OCI-LY1 (cell line): ENCODE data around the gene MAPK8IP1.

Experiments used
- H2AFZ ChIP-seq: fragments of 200-600 bp; sonication (generic), shearing (Covaris generic); 2 replicates; pipeline ENCODE4 v1.6.0; 2014; ENCODE audit warnings: antibody characterized with exemption, mild to moderate bottlenecking, low read length
- H3F3A ChIP-seq: fragments of 200-600 bp; sonication (generic), shearing (Covaris generic); 2 replicates; pipeline ENCODE4 v1.6.0; 2014; ENCODE audit warnings: mild to moderate bottlenecking, antibody characterized with exemption, low read length, moderate library complexity; ENCODE audit not compliant: insufficient read depth
- H3K27ac ChIP-seq: fragments of 200-600 bp; sonication (generic); 2 replicates; pipeline ENCODE4 v1.5.1; 2014; ENCODE audit warnings: low read length, mixed run types, mild to moderate bottlenecking, low read depth; ENCODE audit not compliant: poor library complexity, severe bottlenecking
- H3K27me3 ChIP-seq: fragments of 200-600 bp; sonication (generic); 2 replicates; pipeline ENCODE4 v1.6.0; 2014; ENCODE audit warnings: antibody characterized with exemption, mild to moderate bottlenecking, low read length, moderate library complexity; ENCODE audit not compliant: insufficient read depth
- H3K36me3 ChIP-seq: fragments of 200-600 bp; sonication (generic); 2 replicates; pipeline ENCODE4 v1.6.1; 2014; ENCODE audit warnings: mild to moderate bottlenecking, antibody characterized with exemption, low read length, moderate library complexity, mixed read lengths; ENCODE audit not compliant: insufficient read depth
- H3K4me1 ChIP-seq: fragments of 200-600 bp; sonication (generic); 2 replicates; pipeline ENCODE4 v1.5.1; 2014; ENCODE audit warnings: mild to moderate bottlenecking, low read length, moderate library complexity; ENCODE audit not compliant: insufficient read depth, severe bottlenecking
- H3K4me2 ChIP-seq: fragments of 200-600 bp; sonication (generic), shearing (Covaris generic); 2 replicates; pipeline ENCODE4 v1.6.1; 2014; ENCODE audit warnings: low read length
- H3K4me3 ChIP-seq: fragments of 200-600 bp; sonication (generic); 2 replicates; pipeline ENCODE4 v1.5.1; 2014; ENCODE audit warnings: low read length, low read depth, mild to moderate bottlenecking, mixed read lengths; ENCODE audit not compliant: poor library complexity, severe bottlenecking
- H3K79me2 ChIP-seq: fragments of 200-600 bp; shearing (Covaris generic); 2 replicates; pipeline ENCODE4 v1.6.1; 2016; ENCODE audit warnings: mixed run types, low read length, mixed read lengths; ENCODE audit not compliant: insufficient read depth
- H3K9ac ChIP-seq: fragments of 200-600 bp; sonication (generic), shearing (Covaris generic); 2 replicates; pipeline ENCODE4 v1.6.1; 2014; ENCODE audit warnings: mild to moderate bottlenecking, low read length, mixed read lengths
- H3K9me2 ChIP-seq: fragments of 200-600 bp; sonication (generic), shearing (Covaris generic); 2 replicates; pipeline ENCODE4 v1.6.1; 2014; ENCODE audit warnings: low read depth, mild to moderate bottlenecking, low read length, mixed read lengths
- H3K9me3 ChIP-seq: fragments of 200-600 bp; shearing (Covaris generic); 2 replicates; pipeline ENCODE4 v1.6.1; 2014; ENCODE audit warnings: low read length, mixed read lengths
- H4K20me1 ChIP-seq: fragments of 200-600 bp; sonication (generic), shearing (Covaris generic); 2 replicates; pipeline ENCODE4 v1.6.0; 2016; ENCODE audit warnings: mild to moderate bottlenecking, low read length; ENCODE audit not compliant: insufficient read depth
- EZH2 ChIP-seq: fragments of 200-600 bp; sonication (generic), shearing (Covaris generic); IDR thresholded peaks from 2 replicates; pipeline ENCODE4 v1.8.0; 2017; ENCODE audit warnings: borderline replicate concordance, mixed run types, mild to moderate bottlenecking, antibody characterized with exemption, low read length, moderate library complexity, mixed read lengths
- TF ChIP-seq, protein P1 (sequence below): fragments of 200-600 bp; sonication (generic), shearing (Covaris generic); IDR thresholded peaks from 2 replicates; pipeline ENCODE4 v1.5.1; 2017; ENCODE audit warnings: mild to moderate bottlenecking, antibody characterized with exemption, low read length, moderate library complexity, mixed read lengths

The MAPK8IP1 gene

DNA sequence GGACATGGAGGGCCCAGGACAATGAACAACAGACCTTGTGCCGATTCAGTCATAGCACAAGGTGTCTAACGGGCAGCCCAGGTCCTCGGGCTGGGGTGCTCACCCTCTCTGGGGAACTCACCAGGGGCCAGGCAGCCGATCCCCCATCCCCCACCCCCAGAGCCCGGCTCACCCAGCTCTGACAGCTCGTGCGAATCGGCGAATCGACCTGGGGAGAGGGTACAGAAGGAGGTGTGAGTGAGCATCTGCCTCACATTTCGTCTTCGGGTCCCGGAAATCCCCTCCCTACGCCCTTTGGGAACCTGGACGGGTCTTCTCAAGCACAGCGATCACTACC is 31.8 kb downstream of the MAPK8IP1 start:
- no peak overlapping the region for H2AFZ ChIP-seq
- H3K4me1 ChIP-seq, result peaks cover 33% of the 10 kb centered on the region
- H3K9me2 ChIP-seq, result no peaks in the 10 kb centered on the region
- H3K27me3 ChIP-seq, result no peaks in the 10 kb centered on the region
- H3K4me2 ChIP-seq, result peak overlapping the region; percentile 98
- H3K9me3 ChIP-seq, result no peaks in the 10 kb centered on the region
- H4K20me1 ChIP-seq, result no peaks in the 10 kb centered on the region
- peak overlapping the region; percentile 99 for H3K4me3 ChIP-seq
- peak overlapping the region; percentile 92 for H3K9ac ChIP-seq
- TF ChIP-seq, protein P1, sequence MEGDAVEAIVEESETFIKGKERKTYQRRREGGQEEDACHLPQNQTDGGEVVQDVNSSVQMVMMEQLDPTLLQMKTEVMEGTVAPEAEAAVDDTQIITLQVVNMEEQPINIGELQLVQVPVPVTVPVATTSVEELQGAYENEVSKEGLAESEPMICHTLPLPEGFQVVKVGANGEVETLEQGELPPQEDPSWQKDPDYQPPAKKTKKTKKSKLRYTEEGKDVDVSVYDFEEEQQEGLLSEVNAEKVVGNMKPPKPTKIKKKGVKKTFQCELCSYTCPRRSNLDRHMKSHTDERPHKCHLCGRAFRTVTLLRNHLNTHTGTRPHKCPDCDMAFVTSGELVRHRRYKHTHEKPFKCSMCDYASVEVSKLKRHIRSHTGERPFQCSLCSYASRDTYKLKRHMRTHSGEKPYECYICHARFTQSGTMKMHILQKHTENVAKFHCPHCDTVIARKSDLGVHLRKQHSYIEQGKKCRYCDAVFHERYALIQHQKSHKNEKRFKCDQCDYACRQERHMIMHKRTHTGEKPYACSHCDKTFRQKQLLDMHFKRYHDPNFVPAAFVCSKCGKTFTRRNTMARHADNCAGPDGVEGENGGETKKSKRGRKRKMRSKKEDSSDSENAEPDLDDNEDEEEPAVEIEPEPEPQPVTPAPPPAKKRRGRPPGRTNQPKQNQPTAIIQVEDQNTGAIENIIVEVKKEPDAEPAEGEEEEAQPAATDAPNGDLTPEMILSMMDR, result no peak
- TF ChIP-seq EZH2, result no peak
- H3F3A ChIP-seq, result no peaks in the 10 kb centered on the region
- 0 out of 2 replicates have a peak, but pooled peaks cover 3% of the 10 kb centered on the region for H3K79me2 ChIP-seq
- peaks cover 35% of the 10 kb centered on the region for H3K36me3 ChIP-seq
- H3K27ac ChIP-seq, result peak overlapping the region; percentile 93

DNA sequence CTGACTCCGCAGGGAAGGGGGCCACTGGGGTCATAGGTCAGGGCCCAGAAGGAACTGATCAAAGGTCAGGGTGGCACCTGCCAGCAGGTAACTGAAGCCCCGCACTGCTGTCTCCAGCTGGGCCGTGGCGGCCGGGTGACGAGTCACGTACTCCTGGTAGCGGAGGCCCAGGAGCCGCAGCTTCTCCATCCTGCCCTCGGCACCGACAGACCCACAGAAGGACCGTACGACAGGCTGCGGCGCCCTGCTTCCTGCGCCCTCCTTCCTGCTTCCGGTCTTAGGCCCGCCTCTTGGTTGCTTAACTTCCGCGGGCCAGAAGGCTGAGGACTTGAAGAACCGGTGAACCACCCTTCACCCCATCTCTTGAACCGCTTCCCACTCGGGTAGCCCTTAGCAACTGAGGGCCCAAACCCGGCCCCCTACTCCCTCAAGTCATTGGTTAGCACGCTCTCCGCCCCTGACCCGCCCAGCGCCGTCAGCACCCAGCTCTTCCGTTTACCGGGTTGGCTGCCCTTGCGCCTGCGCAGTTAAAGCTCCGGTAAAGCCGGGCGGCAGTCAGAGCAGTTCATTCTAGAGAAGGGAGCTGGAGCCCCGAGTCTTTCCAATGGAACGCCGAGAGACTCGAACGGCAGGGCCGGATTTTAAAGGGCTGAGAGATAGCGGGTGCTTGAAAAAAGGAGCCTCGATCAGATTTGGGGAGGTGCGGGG is 32.3 kb downstream of the MAPK8IP1 start, which contains the start of gene PEX16:
Gene PEX16, minus strand, starts transcription at position 255 of the 708 bp plus-strand sequence. Its CDS starts 66 bp downstream, at position 189.
- no peaks in the 10 kb centered on the region for H3K9me3 ChIP-seq
- no peak for TF ChIP-seq EZH2
- TF ChIP-seq, protein P1, result no peak
- peak within 1 kb of the TSS; percentile 89 for H2AFZ ChIP-seq
- H3F3A ChIP-seq, result no peaks in the 10 kb centered on the region
- H3K27ac ChIP-seq, result peak within 1 kb of the TSS; percentile 93
- no peaks in the 10 kb centered on the region for H3K27me3 ChIP-seq
- peaks cover 38% of the 10 kb centered on the region for H3K4me1 ChIP-seq
- 0 out of 2 replicates have a peak, but pooled peaks cover 3% of the 10 kb centered on the region for H3K79me2 ChIP-seq
- H3K4me3 ChIP-seq, result peak within 1 kb of the TSS; percentile 99
- peaks cover 35% of the 10 kb centered on the region for H3K36me3 ChIP-seq
- peak within 1 kb of the TSS; percentile 92 for H3K9ac ChIP-seq
- H4K20me1 ChIP-seq, result no peaks in the 10 kb centered on the region
- peak within 1 kb of the TSS; percentile 98 for H3K4me2 ChIP-seq
- no peaks in the 10 kb centered on the region for H3K9me2 ChIP-seq

DNA sequence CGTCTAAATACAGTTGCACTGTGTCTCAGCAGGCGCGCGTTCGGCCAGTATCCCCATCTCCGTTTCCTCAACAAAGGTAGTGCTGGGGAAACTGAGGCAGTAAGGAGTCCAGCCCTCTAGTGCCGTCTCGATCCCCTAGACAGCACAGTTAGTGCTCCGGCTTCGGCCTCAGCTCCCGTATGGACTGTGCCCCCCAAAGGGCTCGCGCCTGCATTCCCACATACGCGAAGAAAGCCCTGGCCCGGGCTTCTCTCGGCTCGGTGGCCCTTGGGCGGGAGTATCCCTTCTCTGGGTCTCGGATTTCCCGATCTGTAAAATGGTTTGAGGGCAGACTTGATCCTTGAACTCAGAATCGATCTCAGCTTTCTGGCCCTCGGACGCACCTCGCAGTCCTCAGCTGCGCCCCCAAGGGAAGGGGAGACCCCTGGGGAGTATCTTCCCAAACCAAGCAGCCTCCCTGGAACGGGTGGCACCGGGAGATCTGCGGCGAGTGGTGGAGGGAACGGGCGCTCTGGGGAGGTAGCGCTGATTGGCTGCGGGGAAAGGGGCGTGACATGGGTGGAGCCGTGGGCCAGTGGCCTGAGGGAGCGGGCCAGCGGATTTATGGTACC is 33.0 kb downstream of the MAPK8IP1 start:
- 0 out of 2 replicates have a peak, but pooled peaks cover 3% of the 10 kb centered on the region for H3K79me2 ChIP-seq

More for the DNA sequence above, 33.0 kb downstream of the MAPK8IP1 start:
- Histone ChIP-seq H3K4me1 (peaks cover 44% of the 10 kb centered on the region), H4K20me1 (no peaks in the 10 kb centered on the region), H3K27me3 (no peaks in the 10 kb centered on the region), H3K9ac (peak overlapping the region; percentile 92), H3K4me2 (peak overlapping the region; percentile 98), H3K9me2 (no peaks in the 10 kb centered on the region), H3K9me3 (no peaks in the 10 kb centered on the region), H2AFZ (peak overlapping the region; percentile 89), H3K4me3 (peak overlapping the region; percentile 99), H3F3A (no peaks in the 10 kb centered on the region), H3K27ac (peak overlapping the region; percentile 93), H3K36me3 (peaks cover 29% of the 10 kb centered on the region)
- TF ChIP-seq EZH2, result no peak
- TF ChIP-seq, protein P1, result no peak
